GM18511 (cell line): ENCODE measurements around the gene TRMT44.

Source experiments
- ATAC-seq: cut with Tn5 transposase; IDR thresholded peaks from one replicate; pipeline ENCODE4 v1.9.1; 2021; ENCODE audit warnings: mild to moderate bottlenecking, moderate library complexity; ENCODE audit not compliant: unreplicated experiment

The TRMT44 gene

DNA sequence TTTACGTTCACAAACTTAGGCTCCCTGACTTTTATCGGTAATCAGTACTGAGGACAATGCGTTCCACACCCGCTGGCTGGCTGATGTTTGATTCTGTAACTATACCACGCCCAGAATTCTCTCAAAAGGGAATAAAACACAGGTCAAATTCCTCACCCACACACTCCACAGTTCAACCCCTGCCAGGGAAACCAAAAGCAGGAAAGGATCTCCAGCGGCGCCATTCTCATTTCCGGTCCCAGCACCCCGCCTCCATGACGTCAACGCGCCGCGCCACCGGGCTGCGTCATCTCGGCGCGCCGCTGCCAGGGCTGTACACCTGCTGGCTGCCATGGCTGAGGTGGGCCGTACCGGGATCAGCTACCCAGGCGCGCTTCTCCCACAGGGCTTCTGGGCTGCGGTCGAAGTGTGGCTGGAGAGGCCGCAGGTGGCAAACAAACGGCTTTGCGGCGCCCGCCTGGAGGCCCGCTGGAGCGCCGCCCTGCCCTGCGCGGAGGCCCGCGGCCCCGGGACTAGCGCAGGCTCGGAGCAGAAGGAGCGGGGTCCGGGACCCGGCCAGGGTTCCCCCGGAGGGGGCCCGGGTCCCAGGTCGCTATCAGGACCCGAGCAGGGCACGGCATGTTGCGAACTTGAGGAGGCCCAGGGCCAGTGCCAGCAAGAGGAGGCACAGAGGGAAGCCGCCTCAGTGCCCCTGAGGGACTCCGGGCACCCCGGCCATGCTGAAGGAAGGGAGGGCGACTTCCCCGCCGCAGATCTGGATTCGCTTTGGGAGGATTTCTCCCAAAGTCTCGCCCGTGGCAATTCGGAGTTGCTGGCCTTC lies at the start of gene TRMT44, which contains the start of gene ACOX3:
TRMT44 (plus strand) TSS at position 286 of the 820 bp plus-strand sequence; CDS start at position 332, 46 bp downstream.
ACOX3 (minus strand) TSS at position 232 of the 820 bp plus-strand sequence. CDS start 24,202 bp downstream, outside the sequence.
- peak; percentile 88 for ATAC-seq

- ATAC-seq, result no peak
These were observed 49.5 kb upstream of the TRMT44 start for GRCh38 chr4:8391071-8391470.

DNA sequence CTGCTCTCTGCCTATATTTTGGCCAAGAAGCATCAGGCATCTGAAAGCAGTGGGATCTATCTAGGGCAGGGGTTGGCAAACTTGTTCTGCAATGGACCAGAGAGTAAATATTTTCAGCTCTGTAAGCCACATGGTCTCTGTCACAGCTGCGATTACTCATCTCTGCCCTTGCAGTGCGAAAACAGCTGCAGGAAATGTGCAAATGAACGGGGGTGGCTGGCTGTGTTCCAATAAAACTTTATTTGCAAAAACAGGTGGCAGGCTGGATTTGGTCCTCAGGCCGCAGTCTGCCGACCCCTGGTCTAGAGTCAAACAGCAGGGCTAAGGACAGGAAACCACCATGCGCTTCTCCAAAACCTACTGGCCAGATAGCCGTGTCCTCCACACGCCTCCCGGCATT lies 48.6 kb upstream of the TRMT44 start:
- ATAC-seq, result peak; percentile 94

DNA sequence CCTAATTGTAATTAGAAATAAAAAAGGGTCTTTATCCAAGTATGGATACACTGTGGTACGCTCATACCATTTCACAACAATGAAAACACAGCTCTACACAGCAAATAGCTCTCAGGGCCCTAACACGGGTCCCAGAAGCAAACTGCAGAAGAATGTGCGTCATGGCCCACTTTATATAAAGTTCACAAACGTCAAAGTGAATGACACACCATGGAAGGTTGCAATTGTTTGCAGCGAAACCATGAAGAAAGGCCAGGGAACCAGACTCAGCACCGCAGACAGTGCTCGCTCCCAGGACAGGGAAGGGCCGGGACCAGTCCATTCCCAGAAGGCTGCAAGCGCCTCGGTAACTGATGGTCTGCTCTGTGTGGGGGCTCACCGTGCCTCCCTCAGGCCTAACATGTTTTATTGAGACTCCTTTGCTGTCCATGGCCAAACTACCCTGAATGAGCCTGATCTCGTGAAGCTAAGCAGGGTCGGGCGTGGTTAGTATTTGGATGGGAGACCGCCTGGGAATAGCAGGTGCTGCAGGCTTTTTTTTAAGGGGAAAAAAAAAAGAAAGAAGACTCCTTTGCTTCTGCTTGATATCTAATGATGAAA lies 47.9 kb upstream of the TRMT44 start:
- no peak for ATAC-seq

DNA sequence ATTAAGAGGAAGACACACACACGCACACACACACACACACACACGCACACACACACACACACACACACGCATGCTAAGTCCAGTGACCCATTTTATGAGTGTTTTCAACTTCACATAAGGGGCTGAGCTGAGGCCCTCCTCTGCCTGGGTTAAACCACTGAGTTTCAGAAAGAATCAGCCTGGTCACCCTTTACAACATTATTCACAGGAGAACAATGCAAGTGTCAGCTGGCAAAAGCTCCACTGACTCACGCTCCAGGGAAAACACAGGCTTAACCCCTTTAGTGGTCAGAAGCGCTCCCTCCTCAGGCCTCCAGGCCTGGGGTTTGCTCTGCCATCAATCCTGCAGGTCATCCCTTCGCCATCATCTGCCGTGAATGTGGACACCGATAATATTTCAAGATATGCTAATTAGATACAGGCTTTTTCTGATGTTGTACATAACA lies 47.0 kb upstream of the TRMT44 start:
- ATAC-seq, result no peak

GRCh38 chr4:8394061-8394519 lies 46.5 kb upstream of the TRMT44 start:
- no peak for ATAC-seq

- no peak for ATAC-seq
These were observed 45.8 kb upstream of the TRMT44 start for GRCh38 chr4:8394806-8395205.

GRCh38 chr4:8395504-8396296 lies 44.9 kb upstream of the TRMT44 start:
- no peak for ATAC-seq

DNA sequence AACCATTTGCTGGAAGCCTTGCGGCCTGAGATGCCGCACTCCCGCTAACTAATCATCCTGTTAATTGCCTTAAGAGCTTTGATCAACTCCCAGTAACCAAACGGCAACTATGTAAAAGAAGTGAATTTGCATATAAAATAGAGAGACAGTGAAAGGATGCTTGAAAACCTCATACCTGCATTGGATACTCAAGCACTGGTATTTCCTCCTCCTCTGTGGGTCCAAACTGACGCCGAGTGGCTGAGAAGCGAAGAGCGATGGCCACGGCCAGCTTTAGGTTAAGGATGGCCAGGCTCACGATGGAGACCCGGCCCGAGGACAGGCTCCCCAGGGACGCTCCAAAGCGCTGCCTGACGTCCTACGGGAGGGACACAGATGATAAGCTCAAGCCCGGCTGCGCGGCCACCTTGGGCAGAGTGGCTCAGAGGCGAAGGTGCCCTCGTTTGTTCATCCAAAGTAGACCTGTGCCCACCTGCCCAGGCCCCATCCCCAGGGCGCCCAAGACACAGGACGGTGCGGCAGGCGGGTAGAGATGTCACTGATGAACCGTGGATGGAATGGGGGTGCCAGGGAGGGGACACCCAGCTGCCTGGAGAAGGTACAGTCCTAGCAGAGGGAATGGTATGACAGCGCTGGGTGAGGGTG lies 43.7 kb upstream of the TRMT44 start:
- ATAC-seq, result no peak

DNA sequence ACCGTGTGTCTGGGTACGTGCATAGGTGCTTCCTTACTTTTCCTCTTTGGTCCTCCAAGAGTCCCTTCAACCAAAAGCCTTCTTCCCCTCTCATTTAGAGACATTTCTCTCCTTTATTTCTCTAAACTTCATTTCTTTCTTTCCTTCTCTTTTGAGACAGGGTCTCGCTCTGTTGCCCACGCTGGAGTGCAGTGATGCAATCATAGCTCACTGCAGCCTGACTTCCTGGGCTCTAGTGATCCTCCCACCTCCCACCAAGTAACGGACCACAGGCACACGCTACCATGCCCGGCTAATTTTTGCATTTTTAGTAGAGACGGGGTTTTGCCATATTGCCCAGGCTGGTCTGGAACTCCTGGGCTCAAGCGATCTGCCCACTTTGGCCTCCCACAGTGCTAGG lies 42.2 kb upstream of the TRMT44 start:
- ATAC-seq, result no peak

DNA sequence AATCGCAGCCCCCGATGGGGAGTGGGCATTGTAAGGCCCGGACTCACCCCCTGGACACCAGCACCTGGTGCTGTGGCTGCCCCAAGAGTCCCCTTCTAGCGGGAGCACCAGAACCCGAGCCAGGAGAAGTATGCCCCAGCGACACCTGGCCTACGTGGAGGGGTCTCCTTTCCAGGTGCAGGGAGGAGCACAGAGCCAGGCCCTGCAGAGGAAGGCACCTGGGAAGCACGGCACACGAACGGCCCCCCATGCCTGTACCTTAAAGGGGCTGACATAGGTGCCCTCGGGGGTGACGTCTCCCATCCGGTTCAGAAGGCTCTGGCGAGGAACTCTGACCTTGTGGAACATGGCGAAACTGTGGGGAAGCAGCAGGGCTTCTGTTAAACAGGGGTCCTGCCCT lies 41.3 kb upstream of the TRMT44 start:
- ATAC-seq, result no peak

DNA sequence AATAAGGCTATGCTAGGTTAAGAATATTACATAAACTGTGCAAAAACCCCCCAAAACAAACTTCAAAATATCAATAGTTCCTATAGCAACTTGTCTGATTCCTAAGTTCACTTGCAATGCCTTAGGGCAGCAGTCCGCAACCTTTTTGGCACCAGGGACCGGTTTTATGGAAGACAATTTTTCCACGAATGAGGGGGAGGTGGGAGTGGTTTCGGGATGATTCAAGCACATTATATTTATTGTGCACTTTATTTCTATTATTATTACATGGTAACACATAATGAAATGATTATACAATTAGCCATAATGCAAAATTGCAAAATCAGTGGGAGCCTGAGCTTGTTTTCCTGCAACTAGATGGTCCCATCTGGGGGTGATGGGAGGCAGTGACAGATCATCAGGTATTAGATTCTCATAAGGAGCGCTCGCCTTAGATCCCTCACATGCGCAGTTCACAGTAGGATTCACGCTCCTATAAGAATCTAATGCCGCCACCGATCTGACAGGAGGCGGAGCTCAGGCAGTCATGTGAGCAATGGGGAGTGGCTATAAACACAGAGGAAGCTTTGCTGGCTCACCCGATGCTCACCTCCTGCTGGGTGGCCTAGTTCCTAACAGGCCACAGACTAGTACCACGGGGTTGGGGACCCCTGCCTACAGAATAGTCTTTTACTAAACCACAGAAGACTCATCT lies 39.8 kb upstream of the TRMT44 start:
- ATAC-seq, result no peak

GRCh38 chr4:8401665-8402064 lies 38.9 kb upstream of the TRMT44 start:
- ATAC-seq, result no peak

DNA sequence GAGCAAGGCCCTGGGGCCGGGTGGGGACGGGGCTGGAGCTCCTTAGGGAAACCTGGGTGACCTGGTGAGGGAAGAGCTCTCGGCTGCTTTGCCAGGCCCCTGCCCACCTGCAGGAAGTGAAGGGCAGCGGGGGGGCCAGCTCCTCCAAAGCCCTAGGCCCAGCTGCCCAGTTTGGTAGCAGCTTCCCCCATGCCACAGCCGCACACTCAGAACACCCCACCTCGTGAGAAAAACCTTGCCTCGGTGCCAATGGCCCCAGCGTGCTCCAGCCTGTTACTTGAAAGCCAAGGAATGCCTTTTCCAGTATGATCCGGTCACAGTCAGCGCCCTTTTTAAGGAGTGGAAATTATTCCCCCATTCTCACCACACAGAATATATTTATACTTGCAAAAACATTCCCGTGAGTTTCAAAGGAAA lies 38.4 kb upstream of the TRMT44 start:
- ATAC-seq, result no peak

DNA sequence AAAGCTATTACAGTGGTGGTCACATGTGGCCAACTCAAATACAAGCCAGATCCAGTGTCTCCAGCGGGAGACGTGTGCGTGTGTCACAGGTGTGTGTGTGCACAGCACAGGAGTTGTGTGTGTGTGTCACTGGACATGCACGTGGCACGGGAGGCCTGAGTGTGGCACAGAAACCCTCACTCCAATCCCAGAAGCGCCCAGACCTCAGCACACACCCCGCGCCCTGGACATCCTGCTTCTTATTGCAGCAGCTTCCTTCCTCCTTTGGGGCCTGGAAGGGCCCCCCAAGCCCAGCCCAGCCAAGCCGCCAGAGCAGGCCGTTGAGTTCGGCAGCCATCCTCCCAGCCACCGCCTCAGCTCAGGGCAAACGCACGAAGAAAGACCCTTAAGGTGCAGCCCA lies 37.9 kb upstream of the TRMT44 start:
- ATAC-seq, result no peak

DNA sequence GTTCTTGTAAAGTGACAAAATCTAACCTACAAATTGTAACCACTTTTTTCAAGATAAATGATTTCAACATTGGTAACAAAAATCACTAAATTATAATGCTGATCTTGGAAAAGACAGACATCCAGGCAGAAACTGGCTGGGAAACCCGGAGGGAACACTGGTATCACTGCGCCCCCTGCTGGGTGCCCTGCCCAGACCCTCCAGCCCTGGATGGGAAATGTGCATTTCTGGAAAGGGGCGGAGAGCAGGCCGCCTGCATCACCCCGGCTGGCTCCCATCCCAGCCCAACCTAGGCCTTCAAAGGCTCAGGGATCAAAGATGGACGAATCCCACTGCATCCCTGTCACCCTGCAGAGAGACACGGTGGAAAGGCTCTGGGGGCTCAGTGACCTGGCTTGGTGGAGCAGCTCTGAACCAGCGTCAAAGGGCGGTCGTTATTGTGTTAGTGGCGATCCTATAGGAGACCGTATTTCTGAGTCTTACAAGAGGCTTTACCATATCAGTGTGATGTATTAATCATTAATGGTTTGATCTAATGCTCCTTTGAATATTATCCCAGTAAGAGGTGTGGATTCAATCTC lies 37.3 kb upstream of the TRMT44 start:
- no peak for ATAC-seq

DNA sequence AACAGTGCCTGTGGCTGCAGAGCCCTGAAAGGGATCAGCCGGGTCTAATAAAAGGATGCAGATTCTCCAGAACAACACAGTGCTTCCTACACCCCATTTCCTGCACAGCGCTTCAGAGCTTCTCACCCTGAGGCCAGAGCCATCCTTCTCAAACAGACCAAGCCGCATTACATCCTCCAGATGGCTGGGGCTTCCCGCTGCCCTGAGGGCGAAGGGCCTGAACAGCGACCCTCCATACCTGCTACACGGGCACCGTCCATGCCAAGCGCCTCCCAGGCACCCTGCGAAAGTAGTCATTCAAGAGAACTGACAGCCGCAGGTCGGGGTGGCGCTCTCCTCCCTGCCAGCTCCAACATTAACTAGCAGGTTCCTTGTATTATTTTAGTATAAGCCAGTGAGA lies 36.6 kb upstream of the TRMT44 start:
- no peak for ATAC-seq

GRCh38 chr4:8404791-8405515 lies 35.6 kb upstream of the TRMT44 start:
- no peak for ATAC-seq

DNA sequence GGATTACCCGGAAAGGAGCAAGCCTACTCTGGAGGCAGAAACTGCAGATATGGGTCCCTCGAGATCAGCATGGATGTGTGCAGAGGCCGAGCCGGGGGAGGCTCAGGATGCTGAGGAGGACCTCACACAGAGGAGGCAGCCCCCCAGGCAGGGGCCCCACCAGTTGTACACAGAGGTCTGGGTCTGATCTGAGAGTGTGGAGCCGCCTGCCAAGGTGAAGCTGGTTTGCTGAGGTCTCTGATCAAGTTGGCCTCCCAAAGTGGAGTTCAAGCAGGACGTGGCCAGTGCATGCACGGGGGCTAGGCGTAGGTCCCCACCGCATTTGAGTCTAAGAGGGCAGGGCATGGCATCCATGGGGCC lies 35.1 kb upstream of the TRMT44 start:
- no peak for ATAC-seq
